NCI-H128 (cell line): ENCODE measurements around the gene TPSG1.
"Not testable (repeated sequence)": the region's sequence is repeated elsewhere in the genome, so short reads cannot be mapped to it uniquely, and the experiment has no call there.

Experiments
- DNase-seq: peaks from one replicate; lab custom pipeline; 2025; ENCODE audit not compliant: unreplicated experiment; lab: John Stamatoyannopoulos, UW

Gene TPSG1

DNA sequence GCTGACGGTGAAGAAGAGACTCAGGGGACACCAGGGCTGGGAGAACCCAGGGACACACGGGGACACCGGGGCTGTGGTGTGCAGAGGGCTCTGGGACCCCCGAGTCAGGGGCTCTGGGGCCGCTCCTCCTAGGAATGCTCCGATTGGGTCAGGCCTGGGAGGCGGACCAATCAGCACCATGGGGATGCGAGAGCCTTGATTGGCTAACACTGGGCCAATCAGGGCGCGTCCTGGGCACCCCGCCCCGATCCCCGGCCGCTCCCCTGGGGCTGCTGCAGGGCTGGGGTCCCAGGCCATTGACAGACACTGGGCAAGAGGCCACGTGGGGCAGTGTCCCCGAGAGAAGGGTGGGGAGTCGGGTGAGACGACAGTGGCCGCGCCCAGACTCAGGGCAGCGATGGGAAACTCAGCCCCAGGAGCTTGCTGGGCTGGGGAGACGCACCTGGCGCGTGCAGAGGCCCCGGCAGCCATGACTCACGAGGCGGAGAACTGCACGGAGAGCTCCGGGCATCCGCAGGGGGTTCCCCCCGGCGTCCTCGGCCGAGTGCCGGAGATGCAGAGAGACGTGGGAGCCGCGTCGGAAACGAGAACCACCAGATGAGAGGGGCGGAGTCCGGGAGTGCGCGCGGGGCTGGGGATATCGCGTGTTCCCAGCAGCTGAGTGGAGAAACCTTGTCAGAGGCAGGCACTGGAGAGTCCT is 7.1 kb upstream of the TPSG1 start:
- DNase-seq, result not testable (repeated sequence)

DNA sequence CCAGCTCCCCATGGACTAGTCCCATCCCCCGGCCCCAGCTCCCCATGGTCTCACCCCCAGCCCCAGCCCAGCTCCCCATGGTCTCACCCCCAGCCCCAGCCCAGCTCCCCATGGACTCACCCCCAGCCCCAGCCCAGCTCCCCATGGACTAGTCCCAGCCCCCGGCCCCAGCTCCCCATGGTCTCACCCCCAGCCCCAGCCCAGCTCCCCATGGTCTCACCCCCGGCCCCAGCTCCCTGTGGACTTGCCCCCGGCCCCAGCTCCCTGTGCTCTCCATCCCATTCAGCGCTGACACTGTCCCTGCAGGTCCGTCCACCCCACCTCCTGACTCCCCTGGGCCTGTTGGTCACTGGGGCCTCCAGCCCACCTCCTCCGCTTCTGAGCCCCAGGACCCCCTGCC is 6.2 kb upstream of the TPSG1 start:
- not testable (repeated sequence) for DNase-seq

GRCh38 chr16:1230471-1231212 is 5.6 kb upstream of the TPSG1 start:
- DNase-seq, result not testable (repeated sequence)

GRCh38 chr16:1230084-1230470 is 5.0 kb upstream of the TPSG1 start, which contains the start of gene TPSB2:
Gene TPSB2, minus strand, starts transcription at chr16:1230184. Its CDS starts 233 bp downstream, at chr16:1229951.
- not testable (repeated sequence) for DNase-seq

- not testable (repeated sequence) for DNase-seq
Measured at GRCh38 chr16:1229476-1229875, 4.4 kb upstream of the TPSG1 start.

GRCh38 chr16:1228227-1228626 is 3.2 kb upstream of the TPSG1 start:
- not testable (repeated sequence) for DNase-seq

- not testable (repeated sequence) for DNase-seq
Measured at GRCh38 chr16:1226692-1227091, 1.6 kb upstream of the TPSG1 start.

DNA sequence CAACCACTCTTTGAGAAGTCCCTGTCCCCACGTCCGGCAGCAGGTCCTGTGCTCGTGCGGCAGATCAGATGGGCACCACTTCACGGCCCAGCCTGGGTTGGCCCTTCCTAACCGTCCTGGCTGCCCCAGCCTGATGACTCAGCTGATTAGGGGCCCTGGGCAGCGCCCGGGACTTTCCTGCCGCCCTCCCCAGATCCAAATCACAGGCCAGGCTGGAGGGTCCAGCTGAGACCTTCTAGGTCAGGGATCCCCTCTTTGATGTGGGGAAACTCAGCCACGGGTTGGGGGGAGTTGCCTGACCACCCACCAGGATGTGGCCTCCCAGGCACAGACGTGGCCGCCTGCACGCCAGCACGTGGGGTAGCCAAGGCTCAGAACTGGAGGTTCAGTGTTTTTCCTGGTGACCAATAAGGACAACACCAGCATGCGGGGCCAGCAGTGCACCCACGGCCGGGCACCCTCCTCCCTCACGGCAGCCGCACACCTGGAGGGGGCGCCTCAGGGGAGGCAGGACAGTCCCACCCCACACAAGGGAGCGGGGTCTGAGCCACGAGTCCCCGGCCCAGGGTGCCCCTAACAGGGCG is 752 bp upstream of the TPSG1 start:
- not testable (repeated sequence) for DNase-seq

- DNase-seq, result no peak
Measured at GRCh38 chr16:1224558-1224957, 510 bp downstream of the TPSG1 start.

DNA sequence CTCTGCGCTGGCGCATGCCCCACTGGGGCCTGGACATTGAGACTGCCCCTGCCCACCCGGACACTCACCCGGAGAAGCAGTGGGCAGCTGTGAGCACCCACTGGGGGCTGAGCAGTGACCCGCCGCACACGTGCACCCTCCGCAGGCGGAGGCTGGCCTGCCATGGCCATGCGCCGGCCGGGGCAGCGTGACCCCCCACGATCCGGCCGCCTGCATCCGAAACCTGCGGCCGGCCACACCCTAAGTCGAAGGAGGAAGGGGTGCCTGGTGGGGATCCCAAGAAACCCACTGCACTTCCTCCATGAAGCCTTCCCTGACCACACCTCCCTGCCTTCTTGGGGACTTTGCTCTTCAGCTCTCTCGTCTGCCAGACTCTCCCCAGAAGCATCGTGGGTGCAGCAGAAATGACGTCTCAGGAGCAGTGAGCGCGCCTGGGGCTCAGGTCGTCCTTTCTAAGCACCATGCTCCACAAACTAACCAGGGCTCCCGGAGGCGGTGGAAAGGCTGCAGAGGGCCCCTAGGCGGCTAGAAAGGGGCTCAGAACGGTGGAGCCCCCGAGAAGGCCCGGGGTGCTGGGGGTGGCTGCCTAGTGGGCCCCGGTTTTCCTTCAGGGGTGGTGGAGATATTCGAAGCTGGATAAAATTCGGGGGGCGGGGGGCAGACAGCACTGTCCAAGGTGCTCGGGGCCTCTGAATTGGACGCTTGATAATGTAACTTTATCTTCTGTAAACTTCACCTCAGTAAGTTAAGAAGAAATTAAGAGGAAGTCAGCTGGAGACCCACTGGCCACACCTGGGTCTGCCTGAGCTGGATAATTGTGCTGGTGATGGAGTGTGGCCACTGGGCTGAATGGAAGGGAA is 1.5 kb downstream of the TPSG1 start:
- no peak for DNase-seq

GRCh38 chr16:1222553-1223354 is 2.3 kb downstream of the TPSG1 start:
- DNase-seq, result no peak

DNA sequence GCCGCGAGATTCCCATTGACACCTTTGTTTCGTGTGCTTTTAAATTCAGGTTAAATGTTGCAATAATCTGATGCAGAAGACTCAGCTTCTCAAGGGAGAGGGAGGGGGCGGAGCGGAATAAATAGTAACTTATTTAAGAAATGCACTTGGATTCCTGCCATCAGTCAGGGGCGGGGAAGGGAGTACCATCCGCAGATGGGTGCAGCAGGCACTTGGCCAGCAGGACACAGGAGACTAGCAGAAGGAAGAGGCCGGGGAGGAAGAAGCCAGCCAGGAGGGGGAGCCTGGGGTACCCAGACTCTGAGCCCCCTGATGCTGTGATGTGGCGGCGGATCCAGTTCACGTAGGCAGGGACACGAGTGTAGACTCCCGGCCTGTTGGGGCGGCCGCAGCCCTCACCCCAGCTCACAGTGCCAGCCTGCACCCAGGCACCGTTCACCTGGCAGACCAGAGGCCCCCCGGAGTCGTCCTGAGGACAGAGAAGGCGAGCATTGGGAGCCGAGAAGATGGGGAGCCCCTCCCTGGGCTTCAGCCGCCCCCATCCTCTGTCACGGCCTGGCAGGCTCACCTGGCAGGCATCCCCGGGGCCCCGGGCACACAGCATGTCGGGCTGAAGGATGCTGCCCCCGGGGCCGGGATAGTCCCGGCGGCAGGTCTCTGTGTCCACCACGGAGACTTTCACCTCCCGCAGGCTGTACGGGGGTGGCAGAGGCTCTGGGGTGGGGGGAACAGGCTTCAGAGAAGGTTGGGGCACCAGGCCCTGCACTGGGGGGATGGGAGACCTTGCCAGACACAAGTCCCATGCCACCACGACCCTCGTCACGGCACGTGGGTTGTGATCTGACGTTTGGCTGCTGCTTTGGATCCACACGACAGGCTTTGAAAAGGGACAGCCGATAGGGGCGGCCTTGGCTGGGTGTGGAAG is 3.2 kb downstream of the TPSG1 start:
- no peak for DNase-seq

DNA sequence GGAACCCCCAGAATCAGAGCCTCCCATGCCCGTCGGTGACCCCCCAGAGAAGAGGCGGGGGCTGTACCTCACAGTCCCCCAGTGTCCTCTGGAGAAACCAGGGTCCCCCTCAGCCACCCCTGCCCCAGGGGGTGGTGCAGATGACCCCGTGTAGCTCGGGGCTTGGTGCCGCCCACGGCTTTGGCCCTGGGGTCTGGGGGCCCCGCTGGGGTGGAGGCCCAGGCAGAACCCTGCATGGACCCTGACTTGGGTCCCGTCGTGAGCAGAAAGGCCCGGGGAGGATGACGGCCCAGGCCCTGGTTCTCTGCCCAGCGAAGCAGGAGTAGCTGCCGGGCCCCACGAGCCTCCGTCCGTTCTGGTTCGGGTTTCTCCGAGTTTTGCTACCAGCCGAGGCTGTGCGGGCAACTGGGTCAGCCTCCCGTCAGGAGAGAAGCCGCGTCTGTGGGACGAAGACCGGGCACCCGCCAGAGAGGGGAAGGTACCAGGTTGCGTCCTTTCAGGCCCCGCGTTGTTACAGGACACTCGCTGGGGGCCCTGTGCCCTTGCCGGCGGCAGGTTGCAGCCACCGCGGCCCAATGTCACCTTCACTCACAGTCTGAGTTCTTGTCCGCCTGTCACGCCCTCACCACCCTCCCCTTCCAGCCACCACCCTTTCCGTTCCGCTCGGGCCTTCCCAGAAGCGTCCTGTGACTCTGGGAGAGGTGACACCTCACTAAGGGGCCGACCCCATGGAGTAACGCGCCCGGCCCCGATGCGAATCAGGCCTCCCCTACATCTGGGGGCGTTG is 4.0 kb downstream of the TPSG1 start:
- DNase-seq, result no peak

- DNase-seq, result no peak
Measured at GRCh38 chr16:1220098-1220728, 4.9 kb downstream of the TPSG1 start.

GRCh38 chr16:1218930-1219611 is 6.0 kb downstream of the TPSG1 start:
- DNase-seq, result no peak

DNA sequence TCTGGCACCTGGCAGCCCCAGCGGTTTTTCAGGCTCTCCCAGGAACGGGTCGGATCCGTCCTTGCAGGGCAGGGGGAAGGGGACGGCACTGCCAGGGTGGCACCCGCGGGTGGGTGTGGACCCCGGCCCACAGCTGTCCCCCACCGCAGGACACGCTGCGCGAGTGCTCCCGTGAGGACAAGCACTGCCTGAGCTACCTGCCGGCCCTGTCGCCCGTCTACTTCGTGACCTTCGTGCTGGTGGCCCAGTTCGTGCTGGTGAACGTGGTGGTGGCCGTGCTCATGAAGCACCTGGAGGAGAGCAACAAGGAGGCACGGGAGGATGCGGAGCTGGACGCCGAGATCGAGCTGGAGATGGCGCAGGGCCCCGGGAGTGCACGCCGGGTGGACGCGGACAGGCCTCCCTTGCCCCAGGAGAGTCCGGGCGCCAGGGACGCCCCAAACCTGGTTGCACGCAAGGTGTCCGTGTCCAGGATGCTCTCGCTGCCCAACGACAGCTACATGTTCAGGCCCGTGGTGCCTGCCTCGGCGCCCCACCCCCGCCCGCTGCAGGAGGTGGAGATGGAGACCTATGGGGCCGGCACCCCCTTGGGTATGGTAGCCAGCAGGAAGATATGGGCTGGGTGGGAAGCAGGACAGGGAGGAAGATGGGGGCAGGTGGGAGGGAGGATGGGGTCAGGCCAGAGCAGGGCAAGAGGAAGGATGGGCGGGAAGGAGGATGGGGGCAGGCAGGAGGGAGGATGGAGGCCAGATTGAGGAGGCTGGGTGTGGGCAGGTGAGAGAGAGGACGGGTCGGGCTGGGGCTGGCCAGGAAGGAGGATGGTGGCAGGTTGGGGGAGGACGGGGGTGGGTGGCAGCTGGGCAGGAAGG is 6.8 kb downstream of the TPSG1 start:
- DNase-seq, result no peak
